ENCODE measurements around the gene ETFBKMT. TPM values are rescaled to one million over a fixed set of nuclear protein-coding genes. Genes with fewer than 3 reads are reported as not detected.

The ETFBKMT gene
- total RNA-seq, 1 experiment from 2014 or later: 2.0 TPM

DNA sequence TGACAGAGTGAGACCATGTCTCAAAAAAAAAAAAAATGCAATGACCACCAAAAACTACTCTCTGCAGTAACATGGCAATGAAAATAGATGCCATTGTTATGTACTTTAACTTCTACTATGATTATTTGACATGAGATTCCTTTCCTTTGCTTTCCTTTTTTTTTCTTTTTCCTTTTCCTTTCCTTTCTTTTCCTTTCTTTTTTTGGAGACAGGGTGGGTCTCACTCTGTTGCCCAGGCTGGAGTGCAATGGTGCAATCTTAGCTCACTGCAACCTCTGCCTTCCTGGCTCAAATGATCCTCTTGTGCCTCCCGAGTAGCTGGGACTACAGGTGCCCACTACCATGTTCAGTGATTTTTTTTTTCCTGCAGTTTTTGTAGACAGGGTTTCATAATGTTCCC is 24.9 kb upstream of the ETFBKMT start:
- H3K27ac Mint-ChIP-seq: no peak overlapping the region
- POLR2A ChIA-PET: no interaction called here
- H3K4me1 Mint-ChIP-seq: peaks cover 7% of the 10 kb centered on the region
- H3K27me3 Mint-ChIP-seq (ENCODE audit: low read depth): no peaks in the 10 kb centered on the region
- no peak for DNase-seq (ENCODE audit: low spot score)
- H3K36me3 Mint-ChIP-seq: no peaks in the 10 kb centered on the region
- no peak overlapping the region for H3K4me3 Mint-ChIP-seq
- TF ChIP-seq SP1 (CRISPR knock-in tag; conservative IDR thresholded peaks at IDR 0.05) (no peak), ZBTB21 (CRISPR knock-in tag; IDR thresholded peaks at IDR 0.05; ENCODE audit: borderline replicate concordance) (no peak), CREM (CRISPR knock-in tag; IDR thresholded peaks at IDR 0.05) (no peak), OVOL2 (CRISPR knock-in tag; IDR thresholded peaks at IDR 0.05; ENCODE audit: borderline replicate concordance) (no peak), KAT7 (CRISPR knock-in tag; IDR thresholded peaks at IDR 0.05; ENCODE audit: borderline replicate concordance) (no peak), JAZF1 (CRISPR knock-in tag; IDR thresholded peaks at IDR 0.05) (no peak), ATF1 (CRISPR knock-in tag; IDR thresholded peaks at IDR 0.05) (no peak), ZNF121 (CRISPR knock-in tag; IDR thresholded peaks at IDR 0.05) (no peak), NR1H2 (CRISPR knock-in tag; IDR thresholded peaks at IDR 0.05) (no peak), FOXP1 (CRISPR knock-in tag; IDR thresholded peaks at IDR 0.05; ENCODE audit: borderline replicate concordance) (no peak)
- TF ChIP-seq, protein P1, sequence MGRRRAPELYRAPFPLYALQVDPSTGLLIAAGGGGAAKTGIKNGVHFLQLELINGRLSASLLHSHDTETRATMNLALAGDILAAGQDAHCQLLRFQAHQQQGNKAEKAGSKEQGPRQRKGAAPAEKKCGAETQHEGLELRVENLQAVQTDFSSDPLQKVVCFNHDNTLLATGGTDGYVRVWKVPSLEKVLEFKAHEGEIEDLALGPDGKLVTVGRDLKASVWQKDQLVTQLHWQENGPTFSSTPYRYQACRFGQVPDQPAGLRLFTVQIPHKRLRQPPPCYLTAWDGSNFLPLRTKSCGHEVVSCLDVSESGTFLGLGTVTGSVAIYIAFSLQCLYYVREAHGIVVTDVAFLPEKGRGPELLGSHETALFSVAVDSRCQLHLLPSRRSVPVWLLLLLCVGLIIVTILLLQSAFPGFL (CRISPR knock-in tag; IDR thresholded peaks at IDR 0.05; ENCODE audit: borderline replicate concordance): no peak
- TF ChIP-seq, protein P2, sequence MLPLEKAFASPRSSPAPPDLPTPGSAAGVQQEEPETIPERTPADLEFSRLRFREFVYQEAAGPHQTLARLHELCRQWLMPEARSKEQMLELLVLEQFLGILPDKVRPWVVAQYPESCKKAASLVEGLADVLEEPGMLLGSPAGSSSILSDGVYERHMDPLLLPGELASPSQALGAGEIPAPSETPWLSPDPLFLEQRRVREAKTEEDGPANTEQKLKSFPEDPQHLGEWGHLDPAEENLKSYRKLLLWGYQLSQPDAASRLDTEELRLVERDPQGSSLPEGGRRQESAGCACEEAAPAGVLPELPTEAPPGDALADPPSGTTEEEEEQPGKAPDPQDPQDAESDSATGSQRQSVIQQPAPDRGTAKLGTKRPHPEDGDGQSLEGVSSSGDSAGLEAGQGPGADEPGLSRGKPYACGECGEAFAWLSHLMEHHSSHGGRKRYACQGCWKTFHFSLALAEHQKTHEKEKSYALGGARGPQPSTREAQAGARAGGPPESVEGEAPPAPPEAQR (CRISPR knock-in tag; IDR thresholded peaks at IDR 0.05): no peak
- TF ChIP-seq, protein P3, sequence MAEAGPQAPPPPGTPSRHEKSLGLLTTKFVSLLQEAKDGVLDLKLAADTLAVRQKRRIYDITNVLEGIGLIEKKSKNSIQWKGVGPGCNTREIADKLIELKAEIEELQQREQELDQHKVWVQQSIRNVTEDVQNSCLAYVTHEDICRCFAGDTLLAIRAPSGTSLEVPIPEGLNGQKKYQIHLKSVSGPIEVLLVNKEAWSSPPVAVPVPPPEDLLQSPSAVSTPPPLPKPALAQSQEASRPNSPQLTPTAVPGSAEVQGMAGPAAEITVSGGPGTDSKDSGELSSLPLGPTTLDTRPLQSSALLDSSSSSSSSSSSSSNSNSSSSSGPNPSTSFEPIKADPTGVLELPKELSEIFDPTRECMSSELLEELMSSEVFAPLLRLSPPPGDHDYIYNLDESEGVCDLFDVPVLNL (CRISPR knock-in tag; IDR thresholded peaks at IDR 0.05; ENCODE audit: borderline replicate concordance, low read depth): no peak
- TF ChIP-seq, protein P4, sequence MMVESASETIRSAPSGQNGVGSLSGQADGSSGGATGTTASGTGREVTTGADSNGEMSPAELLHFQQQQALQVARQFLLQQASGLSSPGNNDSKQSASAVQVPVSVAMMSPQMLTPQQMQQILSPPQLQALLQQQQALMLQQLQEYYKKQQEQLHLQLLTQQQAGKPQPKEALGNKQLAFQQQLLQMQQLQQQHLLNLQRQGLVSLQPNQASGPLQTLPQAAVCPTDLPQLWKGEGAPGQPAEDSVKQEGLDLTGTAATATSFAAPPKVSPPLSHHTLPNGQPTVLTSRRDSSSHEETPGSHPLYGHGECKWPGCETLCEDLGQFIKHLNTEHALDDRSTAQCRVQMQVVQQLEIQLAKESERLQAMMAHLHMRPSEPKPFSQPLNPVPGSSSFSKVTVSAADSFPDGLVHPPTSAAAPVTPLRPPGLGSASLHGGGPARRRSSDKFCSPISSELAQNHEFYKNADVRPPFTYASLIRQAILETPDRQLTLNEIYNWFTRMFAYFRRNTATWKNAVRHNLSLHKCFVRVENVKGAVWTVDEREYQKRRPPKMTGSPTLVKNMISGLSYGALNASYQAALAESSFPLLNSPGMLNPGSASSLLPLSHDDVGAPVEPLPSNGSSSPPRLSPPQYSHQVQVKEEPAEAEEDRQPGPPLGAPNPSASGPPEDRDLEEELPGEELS (CRISPR knock-in tag; IDR thresholded peaks at IDR 0.05): no peak
- TF ChIP-seq, protein P5, sequence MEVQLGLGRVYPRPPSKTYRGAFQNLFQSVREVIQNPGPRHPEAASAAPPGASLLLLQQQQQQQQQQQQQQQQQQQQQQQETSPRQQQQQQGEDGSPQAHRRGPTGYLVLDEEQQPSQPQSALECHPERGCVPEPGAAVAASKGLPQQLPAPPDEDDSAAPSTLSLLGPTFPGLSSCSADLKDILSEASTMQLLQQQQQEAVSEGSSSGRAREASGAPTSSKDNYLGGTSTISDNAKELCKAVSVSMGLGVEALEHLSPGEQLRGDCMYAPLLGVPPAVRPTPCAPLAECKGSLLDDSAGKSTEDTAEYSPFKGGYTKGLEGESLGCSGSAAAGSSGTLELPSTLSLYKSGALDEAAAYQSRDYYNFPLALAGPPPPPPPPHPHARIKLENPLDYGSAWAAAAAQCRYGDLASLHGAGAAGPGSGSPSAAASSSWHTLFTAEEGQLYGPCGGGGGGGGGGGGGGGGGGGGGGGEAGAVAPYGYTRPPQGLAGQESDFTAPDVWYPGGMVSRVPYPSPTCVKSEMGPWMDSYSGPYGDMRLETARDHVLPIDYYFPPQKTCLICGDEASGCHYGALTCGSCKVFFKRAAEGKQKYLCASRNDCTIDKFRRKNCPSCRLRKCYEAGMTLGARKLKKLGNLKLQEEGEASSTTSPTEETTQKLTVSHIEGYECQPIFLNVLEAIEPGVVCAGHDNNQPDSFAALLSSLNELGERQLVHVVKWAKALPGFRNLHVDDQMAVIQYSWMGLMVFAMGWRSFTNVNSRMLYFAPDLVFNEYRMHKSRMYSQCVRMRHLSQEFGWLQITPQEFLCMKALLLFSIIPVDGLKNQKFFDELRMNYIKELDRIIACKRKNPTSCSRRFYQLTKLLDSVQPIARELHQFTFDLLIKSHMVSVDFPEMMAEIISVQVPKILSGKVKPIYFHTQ (CRISPR knock-in tag; IDR thresholded peaks at IDR 0.05): no peak
- TF ChIP-seq, protein P6, sequence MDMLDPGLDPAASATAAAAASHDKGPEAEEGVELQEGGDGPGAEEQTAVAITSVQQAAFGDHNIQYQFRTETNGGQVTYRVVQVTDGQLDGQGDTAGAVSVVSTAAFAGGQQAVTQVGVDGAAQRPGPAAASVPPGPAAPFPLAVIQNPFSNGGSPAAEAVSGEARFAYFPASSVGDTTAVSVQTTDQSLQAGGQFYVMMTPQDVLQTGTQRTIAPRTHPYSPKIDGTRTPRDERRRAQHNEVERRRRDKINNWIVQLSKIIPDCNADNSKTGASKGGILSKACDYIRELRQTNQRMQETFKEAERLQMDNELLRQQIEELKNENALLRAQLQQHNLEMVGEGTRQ (CRISPR knock-in tag; IDR thresholded peaks at IDR 0.05): no peak
- TF ChIP-seq, protein P7, sequence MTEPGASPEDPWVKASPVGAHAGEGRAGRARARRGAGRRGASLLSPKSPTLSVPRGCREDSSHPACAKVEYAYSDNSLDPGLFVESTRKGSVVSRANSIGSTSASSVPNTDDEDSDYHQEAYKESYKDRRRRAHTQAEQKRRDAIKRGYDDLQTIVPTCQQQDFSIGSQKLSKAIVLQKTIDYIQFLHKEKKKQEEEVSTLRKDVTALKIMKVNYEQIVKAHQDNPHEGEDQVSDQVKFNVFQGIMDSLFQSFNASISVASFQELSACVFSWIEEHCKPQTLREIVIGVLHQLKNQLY (CRISPR knock-in tag; IDR thresholded peaks at IDR 0.05): no peak
- TF ChIP-seq, protein P8, sequence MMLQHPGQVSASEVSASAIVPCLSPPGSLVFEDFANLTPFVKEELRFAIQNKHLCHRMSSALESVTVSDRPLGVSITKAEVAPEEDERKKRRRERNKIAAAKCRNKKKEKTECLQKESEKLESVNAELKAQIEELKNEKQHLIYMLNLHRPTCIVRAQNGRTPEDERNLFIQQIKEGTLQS (CRISPR knock-in tag; conservative IDR thresholded peaks at IDR 0.05): no peak
- H3K9me3 Mint-ChIP-seq: no peaks in the 10 kb centered on the region
- CTCF ChIA-PET: no interaction called here
- no peak for ATAC-seq

Data from WTC11 (cell line).